Skeletal muscle cell (primary cell): ENCODE measurements around the gene IER2.
"Not testable (repeated sequence)": the region's sequence is repeated elsewhere in the genome, so short reads cannot be mapped to it uniquely, and the experiment has no call there.

Experiments used
- DNase-seq: peaks from one replicate; pipeline ENCODE4 v3.0.0-alpha.2; 2010; ENCODE audit warnings: low read depth
- H3K4me3 ChIP-seq: 2 replicates; pipeline ENCODE4 v1.5.1; 2011; ENCODE audit warnings: low read depth, mild to moderate bottlenecking, control low read depth, low read length, moderate library complexity

The IER2 gene

GRCh38 chr19:13155472-13156359 lies 5.5 kb downstream of the IER2 start:
- H3K4me3 ChIP-seq, result peak overlapping the region; percentile 81
- DNase-seq, result peak; percentile 64

DNA sequence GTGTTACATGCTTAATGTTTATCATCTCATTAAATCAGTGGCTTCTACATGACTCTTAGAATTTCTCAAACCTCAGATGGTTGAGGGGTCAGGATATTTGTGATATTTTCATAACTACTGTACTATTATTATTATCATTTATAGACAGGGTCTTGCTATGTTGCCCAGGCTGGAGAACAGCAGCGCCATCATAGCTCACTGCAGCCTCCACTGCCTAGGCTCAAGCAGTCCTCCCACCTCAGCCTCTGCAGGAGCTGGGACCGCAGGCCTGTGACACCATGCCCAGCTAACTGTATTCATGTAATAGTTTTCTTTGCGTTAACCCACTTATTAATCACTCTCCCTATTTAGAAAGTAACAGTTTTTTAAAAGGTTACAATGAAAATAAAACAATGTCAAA lies 9.5 kb downstream of the IER2 start:
- no peak overlapping the region for H3K4me3 ChIP-seq
- no peak for DNase-seq

GRCh38 chr19:13160557-13160956 lies 10.3 kb downstream of the IER2 start:
- no peak for DNase-seq

DNA sequence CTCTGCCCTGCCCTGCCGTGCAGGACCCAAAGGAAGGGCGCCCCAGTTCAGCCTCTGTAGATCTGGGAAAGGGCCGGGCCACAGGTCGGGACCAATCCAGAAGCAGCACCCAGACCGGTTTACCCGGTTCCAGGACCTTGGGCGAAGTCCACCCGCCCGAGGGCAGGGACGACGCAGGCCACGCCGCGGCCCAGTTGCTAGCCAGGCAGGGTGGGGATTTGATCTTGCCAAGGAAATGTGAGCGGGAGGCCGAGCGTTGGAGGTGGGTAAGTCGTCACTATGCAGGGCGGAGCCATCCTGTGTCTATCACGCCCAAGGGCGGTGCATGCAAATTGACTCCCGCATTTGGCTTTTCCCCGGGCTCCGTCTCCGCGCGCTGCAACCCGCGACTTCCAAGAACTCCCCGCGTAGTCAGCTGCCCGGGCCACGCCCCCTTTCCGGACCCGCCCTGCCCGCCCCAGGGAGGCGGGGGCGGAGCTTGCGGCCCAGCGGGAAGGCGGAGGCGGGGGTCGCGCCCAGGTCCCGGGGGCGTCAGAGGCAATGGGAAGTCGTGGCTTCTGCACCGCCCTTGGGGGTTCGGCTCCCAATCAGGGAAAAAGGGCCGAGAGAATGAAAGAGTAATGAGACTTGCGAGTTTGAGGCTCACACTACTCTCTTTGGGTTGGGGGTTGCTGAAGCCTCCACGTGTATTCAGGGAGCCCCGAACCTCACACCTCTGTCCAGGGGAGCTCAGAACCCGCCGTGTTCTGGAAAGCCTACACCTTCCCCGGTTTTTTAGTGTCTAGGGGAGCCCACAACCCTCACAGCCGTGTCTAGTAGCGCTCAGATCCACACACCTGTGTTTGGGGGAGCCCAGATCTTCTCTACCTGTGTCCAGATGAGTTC lies 12.8 kb downstream of the IER2 start:
- peak overlapping the region; percentile 28 for H3K4me3 ChIP-seq
- DNase-seq, result peak; percentile 92

More at GRCh38 chr19:13160557-13160956, 10.3 kb downstream of the IER2 start:
- no peak overlapping the region for H3K4me3 ChIP-seq

DNA sequence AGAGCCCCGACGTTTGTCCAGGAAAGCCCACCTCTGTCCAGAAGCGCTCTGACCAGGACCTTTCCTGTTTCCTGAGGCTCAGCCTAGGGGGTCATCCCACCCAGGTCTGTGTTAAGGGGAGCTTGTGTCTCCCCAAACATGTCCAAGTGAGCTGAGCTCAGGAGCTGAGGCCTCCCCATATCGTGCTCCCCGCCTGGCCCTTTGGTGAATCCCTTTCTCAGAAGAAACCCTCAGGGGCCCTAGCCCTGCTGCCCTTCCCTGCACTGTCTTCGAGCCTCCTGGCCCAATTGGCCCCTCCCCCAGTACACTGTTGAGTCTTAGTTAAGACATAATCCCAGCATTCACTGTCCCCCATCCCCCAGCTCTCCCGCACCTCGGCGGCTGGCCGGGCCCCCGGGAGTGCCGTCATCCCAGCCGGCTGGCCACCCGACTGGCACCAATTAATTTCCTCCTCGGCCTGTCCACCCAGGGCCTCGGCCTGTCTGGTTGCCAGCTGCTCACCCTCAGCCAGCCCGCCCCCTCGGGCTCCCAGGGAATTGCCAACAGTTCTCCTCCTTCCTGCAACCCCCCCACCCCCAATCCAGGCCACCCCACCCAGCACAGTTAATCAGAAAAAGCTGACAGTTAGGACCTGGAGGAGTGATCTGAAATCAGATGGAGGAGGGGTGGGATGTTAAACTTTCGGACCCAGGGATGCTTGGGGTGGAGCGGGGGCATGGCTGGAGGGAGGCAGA lies 13.6 kb downstream of the IER2 start:
- DNase-seq, result peak; percentile 67
- H3K4me3 ChIP-seq, result peak overlapping the region; percentile 10

DNA sequence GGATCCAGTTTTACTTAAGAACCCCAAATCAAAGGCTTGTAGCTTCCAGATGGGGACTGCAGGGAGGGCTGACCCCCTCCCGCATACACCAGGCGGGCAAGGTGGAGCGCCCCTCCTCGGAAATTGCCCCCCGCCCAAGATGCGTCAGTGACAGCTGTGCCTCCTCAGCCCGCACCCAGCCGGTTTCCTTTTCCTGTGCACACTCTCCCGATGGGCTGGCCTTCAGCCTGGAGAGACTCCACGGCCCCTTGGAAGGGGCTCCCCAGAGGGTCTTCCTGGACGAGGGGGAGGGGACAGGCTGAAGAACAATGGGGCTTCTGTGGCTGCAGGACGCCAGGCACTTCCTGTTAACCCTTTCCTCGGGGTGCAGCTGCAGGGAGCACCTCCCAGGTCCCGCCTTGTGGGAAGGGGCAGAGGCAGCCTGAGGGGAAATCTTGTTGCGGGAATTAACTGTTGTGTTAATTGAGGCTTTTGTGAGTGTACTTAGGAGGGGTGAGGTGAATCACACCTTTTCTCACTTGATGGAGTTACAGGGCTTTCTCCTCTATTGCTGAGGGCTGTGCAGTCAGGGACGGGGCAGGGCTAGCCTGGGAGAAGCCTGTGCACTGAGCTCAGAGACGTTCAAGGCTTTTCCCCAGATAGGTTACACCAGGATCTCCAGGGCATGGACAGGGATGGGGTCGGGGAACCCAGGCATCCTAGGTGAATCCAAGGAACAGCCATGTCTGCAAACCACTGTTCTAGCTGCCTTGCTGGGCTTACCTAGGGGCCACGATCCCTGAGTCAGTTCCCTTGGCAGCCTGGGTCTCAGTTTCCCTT lies 14.3 kb downstream of the IER2 start:
- H3K4me3 ChIP-seq, result peak overlapping the region; percentile 7
- no peak for DNase-seq

GRCh38 chr19:13165162-13165997 lies 15.2 kb downstream of the IER2 start:
- no peak for DNase-seq
- no peak overlapping the region for H3K4me3 ChIP-seq

GRCh38 chr19:13166151-13166550 lies 15.9 kb downstream of the IER2 start:
- DNase-seq, H3K4me3 ChIP-seq: not testable (repeated sequence)

DNA sequence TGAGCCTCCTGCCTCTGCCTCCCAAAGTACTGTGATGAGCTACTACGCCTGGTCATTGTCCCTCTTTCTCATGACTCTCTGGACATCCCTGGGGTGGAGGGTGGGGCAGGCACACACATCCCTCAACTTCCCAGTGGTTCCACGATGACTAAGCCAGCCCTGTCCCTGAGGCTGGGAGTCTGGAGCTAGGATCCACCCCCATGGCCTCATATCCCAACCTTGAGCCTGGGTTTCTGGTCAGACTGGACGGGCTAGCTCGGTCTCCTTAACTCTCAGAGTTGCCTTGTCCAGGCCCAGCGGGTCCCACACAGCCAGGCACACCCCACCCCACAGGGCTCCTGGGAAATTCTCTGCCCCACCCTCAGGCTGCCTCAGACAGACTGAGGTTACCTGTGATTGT lies 19.6 kb downstream of the IER2 start:
- H3K4me3 ChIP-seq, result no peak overlapping the region
- no peak for DNase-seq

- no peak overlapping the region for H3K4me3 ChIP-seq
- no peak for DNase-seq
Measured at GRCh38 chr19:13171146-13171545, 20.9 kb downstream of the IER2 start.

DNA sequence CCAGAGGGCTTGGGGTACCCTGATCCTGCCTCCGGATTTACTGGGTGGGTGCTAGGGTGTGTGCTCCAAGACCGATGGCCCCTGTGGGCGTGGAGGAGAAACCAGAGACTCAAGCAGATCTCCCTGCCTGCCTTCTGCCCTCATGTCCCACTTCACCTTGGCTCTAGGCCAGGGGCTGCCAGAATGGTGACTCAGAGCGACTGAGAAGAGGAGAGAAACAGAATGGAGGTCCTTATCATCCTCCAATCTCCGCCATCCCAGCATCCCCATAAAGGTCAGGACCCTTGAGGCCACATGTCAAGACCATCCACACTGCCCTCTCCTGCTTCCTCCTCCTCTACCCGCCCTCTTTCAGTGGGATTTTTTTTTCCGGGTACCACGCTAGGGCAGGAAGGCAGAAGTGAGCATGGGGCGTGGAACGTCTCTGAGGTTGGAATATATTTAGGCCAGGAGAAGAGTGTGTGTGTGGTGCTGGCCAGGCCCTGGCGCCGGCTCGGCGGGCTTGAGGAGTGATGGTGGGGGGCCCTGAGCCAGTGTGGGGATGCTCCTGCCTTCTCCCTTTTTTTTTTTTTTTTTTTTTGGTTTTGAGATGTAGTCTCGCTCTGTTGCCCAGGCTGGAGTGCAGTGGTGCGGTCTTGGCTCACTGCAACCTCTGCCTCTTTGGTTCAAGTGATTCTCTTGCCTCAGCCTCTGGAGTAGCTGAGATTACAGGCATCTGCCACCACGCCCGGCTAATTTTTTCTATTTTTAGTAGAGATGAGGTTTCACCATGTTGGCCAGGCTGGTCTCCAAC lies 22.3 kb downstream of the IER2 start:
- no peak for DNase-seq
- no peak overlapping the region for H3K4me3 ChIP-seq

- H3K4me3 ChIP-seq, result no peak overlapping the region
- DNase-seq, result no peak
Measured at GRCh38 chr19:13173139-13173737, 23.0 kb downstream of the IER2 start.

GRCh38 chr19:13176345-13176744 lies 26.1 kb downstream of the IER2 start:
- no peak overlapping the region for H3K4me3 ChIP-seq
- DNase-seq, result no peak

GRCh38 chr19:13177584-13177983 lies 27.4 kb downstream of the IER2 start:
- H3K4me3 ChIP-seq, DNase-seq: not testable (repeated sequence)

DNA sequence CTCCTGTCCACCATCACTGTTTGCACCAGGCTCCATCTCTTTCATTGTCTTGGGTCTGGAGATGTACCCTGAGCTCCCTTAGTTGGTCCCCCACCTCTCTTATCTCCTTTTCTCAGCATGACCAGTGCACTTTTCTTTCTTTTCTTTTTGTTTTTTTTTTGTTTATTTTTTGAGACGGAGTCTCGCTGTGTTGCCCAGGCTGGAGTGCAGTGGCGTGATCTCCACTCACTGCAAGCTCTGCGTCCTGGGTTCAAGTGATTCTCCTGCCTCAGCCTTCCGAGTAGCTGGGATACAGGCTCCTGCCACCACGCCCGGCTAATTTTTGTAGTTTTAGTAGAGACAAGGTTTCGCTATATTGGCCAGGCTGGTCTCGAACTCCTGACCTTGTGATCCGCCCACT lies 28.1 kb downstream of the IER2 start:
- not testable (repeated sequence) for H3K4me3 ChIP-seq, DNase-seq

GRCh38 chr19:13181747-13182388 lies 31.7 kb downstream of the IER2 start:
- no peak overlapping the region for H3K4me3 ChIP-seq
- DNase-seq, result no peak
